GM18498 (cell line): ENCODE data around the gene ACTR3C.
"Not testable (repeated sequence)": the region's sequence is repeated elsewhere in the genome, so short reads cannot be mapped to it uniquely, and the experiment has no call there.

Experiments used
- ATAC-seq: cut with Tn5 transposase; IDR thresholded peaks from one replicate; pipeline ENCODE4 v1.9.1; 2021; ENCODE audit warnings: mild to moderate bottlenecking, moderate library complexity; ENCODE audit not compliant: unreplicated experiment

The ACTR3C gene

DNA sequence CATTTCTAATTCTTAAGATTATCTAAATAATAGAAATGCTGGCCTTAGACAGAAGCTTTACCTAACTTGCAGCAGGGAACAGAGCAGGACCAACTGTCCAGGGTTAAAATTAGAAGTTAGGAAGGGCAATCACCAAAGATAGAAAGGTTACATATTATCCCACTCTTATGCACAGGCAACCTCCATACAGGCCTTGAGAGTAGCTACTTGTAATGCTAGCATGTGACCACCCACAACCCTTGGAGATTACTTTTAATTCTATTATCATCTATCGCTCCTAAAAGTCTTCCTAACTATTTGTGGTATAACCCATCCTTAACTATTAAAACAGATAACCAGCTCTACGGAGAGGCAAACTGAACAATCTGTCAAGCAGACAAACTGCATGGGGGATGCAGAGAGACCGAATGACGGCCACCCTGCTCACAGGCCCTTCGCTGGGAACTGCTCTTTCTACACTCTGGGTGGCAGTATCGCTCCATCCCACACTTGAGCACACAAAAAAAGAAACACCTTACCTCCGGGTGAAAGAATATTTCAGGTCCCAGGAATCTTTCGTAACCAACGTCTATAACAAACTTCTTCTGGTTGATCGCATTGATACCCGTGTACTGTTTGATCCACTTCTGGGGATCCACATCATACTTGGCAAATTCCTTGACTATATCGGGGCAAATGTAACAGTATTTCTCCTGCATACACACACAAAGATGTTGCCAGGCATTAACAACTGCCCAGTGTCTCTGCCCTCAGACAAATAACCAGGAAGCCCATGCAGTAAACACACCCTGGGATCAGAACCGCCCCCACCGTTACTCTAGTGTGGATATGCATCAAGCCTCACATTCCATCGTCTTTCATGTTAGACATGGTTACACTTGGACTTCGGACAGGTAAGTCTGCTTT lies 37.2 kb downstream of the ACTR3C start:
- ATAC-seq, result peak; percentile 45

DNA sequence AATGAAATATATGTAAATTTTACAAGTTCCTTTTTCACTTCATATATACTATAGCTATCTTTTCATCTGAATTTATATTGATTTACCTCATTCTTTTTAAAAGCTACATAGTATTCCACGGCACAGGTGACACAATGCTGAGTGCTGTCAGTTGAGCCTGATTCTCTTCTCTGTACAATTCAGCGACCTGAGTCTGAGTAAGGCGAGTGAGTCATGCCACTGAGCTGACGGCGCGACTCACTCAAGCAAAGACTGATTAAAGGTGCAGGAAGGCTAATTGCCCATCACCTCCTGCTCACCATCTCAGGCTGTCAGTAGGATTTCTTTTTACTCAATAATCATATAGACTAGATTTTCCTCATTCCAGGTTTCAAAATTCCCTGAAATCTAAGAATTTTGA lies 39.7 kb downstream of the ACTR3C start:
- not testable (repeated sequence) for ATAC-seq

DNA sequence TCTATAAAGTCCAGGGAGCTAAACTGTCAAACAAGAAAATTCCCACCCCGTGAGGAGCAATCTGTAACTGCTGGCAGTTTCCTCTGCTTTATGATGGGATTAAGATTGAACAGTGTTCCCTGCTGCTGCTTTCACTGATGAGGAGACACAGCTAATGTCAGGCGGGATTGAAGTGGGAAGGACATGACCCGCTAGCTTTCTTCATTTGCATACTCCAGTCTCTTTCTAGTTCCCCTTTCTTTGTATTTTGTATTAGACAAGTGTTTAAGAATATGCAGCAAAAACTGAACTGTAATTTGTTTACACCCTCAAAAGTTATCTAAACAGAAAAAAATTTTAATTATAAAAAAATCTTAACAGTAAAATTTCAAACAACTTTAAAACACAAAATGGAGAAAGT lies 40.2 kb downstream of the ACTR3C start:
- ATAC-seq, result not testable (repeated sequence)

GRCh38 chr7:150281681-150282403 lies 41.5 kb downstream of the ACTR3C start:
- ATAC-seq, result not testable (repeated sequence)

DNA sequence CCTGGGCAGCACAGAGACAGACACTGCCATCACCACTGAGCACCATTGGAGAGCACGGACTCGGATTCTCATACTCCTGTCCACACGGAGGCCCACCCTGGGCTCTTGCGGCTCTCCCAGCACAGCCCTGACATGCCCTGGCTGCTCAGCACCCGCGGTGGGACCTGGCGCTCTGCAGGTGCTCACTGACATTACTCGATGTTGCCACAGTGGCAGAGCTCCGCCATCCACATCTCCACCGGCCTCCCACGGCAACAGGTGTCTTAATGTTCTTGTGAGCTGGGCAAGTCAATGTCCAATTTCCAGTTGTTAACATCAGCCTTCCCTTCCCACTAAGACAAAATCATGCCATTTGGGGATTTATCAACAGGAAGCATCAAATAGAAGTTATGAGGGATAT lies 45.0 kb downstream of the ACTR3C start:
- ATAC-seq, result not testable (repeated sequence)

GRCh38 chr7:150276132-150276695 lies 47.1 kb downstream of the ACTR3C start:
- ATAC-seq, result not testable (repeated sequence)

DNA sequence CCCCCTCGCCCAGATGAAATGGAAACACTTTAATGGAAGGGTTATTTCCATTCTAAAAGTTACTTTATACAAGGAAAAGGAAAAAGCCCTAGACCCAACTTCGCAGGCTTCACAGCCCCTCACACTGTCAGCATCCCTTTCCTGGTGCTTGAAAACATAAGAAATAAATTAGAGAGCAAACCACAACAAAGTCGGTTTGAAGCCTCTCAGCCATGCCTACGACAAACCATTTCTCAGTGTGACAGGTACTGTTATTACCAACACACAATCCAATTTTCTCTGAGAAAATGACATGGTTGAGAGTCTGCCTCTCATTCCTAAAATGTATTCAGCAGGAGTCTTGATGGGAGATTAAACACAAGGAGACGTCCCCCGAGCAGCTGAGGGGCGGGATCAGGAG lies 51.4 kb downstream of the ACTR3C start:
- not testable (repeated sequence) for ATAC-seq

DNA sequence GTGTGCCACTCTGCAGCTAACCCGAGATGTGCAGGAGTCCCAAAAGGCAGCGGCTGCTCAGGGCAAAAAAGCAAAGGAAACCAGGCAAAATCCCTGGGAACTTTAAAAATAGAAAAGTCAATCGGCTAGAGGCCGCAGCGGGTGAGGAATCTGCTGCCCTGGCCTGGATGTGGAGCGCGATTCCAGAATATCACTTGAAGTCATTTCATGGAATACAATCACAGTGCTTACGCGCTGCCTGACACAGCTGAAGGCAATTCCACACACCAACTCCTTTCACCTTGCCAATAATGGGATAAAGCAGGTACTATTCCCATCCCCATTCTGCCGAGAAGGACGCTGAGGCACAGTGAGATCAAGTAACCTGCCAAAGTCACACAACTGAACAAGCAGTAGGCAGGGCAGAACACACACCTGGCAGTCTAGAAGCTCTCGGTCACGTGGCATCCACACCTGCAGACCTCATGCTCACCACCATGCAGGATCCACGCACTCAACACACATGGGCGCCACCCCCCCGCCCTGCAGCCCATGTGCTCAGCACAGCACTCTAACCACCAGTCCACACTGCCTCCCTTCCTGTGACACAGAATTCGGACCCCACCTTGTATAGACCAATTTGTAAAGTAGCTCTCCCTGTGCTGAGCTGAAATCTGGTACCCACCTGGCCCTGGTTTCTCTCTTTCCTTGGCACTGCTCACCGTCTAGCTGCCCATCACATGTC lies 53.1 kb downstream of the ACTR3C start:
- not testable (repeated sequence) for ATAC-seq

- not testable (repeated sequence) for ATAC-seq
These were observed 54.5 kb downstream of the ACTR3C start for GRCh38 chr7:150268798-150269197.

GRCh38 chr7:150268287-150268686 lies 55.1 kb downstream of the ACTR3C start:
- ATAC-seq, result not testable (repeated sequence)

DNA sequence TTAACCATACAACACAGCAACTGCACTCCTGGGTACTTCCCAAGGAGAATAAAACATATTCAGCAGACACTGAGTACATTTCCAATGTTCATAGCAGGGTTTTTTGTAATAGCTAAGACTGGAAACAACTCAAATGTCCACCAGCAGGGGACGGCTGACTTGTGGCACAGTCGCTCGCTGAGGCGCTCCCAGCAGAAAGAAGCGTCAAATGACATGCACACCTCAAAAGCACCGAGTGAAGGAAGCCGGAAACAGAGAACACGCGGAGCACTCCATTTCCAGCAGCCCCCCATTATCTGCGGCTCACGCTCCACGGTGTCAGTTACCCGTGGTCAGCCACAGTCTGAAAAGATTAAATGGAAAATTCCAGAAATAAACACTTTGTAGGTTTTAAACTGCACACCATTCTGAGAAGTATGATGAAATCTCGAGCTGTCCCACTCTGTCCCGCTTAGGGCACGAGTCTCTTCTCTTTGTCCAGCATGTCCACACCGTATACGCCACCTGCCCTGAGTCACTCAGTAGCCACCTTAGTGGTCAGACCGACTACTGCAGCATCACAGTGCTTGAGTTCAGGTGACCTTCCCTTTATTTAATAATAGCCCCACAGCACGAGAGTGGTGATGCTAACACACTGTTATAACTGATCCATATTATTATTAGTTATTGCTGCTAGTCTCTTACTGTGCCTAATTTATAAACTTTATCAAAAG lies 56.2 kb downstream of the ACTR3C start:
- not testable (repeated sequence) for ATAC-seq

- ATAC-seq, result not testable (repeated sequence)
These were observed 60.7 kb downstream of the ACTR3C start for GRCh38 chr7:150262656-150263055.

DNA sequence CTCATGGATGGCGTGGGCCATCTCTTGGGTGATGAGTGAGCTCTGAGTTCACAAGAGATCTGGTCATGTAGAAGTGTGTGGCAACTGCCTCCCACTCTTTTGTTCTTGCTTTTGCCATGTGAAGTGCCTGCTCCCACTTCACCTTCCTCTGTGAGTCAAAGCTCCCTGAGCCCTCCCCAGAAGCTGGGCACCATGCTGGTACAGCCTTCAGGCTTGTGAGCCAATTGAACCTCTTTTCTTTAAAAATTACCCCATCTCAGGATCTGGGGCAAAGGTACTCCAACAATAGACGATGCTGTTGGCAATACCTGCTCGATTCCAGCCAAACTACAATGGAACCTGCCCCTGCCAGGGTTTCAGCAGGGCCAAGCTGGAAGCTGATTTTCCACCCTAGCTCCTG lies 75.6 kb downstream of the ACTR3C start:
- ATAC-seq, result not testable (repeated sequence)

DNA sequence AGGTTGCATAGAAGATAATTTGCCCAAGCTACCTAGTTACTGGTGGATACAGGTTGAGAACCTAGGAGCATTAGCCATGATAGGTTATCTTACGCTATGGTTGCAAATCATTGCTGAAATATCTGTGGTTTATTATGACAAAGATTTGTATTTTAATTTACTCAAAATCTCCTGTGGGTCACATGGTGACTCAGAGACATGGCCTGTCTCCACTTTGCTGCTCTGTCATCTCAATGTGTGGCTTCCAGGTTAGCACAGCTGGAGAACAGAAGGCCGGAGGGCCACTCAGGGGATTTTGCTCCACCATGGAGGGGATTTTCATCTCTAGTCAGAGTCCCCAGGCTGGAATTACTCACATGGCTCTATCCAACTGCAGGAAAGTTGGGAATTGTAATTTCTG lies 78.1 kb downstream of the ACTR3C start:
- not testable (repeated sequence) for ATAC-seq

DNA sequence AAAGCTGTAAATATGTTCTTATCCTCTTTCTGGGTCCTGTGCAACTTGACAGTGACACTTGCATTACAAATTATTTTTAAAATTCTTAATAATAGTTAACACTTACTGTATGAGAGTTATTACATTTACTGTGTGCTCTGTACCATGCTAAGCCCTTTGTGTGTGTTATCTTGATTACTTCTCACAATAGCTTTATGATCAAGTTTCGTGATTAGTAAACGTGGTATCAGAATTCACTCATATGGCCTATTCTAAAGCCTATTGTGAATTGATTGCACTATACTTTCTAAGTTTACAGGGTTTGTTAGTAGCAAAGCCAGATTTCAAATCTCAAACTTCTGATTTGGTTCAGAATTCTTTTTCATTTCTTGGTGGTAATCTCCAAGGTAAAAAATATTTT lies 80.4 kb downstream of the ACTR3C start:
- ATAC-seq, result not testable (repeated sequence)

GRCh38 chr7:150225444-150225843 lies 97.9 kb downstream of the ACTR3C start:
- not testable (repeated sequence) for ATAC-seq

DNA sequence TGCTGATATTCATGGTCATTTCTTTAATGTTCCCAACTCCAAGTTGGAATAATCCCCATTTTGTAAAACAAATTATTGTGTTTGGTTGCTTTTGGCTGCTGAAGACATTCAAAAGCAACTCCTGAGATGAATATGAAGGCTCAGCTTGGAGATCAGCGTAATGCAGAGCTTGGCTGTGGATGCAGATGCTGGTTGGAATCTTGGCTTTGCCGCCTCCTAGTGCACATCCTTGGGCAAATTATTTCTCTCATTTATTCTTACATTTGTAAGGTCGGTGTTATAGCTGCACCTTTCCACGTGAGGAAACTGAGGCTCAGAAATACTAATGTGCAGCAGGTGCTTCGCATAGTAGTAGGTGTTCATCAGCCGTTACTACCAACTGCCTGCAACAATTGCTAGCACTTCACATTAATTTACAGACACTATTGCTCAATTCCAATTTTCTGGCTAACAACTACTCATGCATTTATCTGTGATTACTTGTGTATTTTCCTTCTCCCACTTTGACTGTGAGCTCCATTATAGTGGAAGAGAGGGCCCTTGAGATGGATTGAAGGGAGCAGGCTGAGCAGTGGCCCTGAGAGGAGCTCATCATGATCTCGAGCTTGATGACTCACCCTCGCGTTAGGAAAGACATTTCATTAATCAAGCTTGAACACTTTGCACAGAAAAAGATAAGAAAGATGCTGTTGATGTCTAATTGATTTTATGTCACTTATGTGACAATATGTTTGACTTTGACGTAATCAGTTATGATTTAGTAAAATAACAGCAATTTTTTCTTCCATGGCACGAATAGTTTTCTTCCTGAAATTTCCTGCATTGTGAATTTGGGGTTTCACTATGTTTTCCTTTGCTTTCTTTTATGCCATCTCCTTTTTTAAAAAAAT lies 101.0 kb downstream of the ACTR3C start:
- not testable (repeated sequence) for ATAC-seq

DNA sequence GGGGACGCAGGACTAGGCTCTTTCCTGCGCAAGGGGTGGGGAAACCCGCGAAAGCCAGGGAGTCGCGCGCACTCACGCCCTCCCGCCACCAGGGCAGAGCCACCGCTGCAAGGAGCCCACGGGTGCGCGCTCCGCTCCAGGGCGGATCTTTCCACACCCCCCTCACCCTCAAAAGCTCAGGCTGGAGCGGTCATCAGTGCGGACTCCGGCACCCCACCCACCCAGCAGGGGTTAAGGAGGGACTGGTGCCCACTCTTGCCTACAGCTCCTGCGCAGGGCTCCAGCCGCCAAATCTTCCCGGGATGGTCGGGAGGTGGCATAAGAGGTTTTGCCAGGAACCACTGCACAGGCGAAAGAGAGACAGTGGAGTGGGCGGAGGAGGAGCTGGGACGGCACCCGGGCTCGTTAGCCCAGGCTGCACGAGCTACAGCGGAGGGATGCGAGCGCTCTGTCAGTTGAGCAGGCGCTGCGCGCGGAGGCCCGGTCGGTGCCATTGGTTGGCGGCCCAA lies 102.6 kb downstream of the ACTR3C start:
- not testable (repeated sequence) for ATAC-seq
